GM19099 (cell line): Measurements from ENCODE around the gene PTPRD.

ENCODE experiments used
- POLR2A ChIP-seq: IDR thresholded peaks from 3 replicates; pipeline ENCODE4 v1.6.1; 2011; ENCODE audit warnings: low read depth; ENCODE audit not compliant: insufficient read length; ENCODE audit errors: extremely low read depth

Gene PTPRD

DNA sequence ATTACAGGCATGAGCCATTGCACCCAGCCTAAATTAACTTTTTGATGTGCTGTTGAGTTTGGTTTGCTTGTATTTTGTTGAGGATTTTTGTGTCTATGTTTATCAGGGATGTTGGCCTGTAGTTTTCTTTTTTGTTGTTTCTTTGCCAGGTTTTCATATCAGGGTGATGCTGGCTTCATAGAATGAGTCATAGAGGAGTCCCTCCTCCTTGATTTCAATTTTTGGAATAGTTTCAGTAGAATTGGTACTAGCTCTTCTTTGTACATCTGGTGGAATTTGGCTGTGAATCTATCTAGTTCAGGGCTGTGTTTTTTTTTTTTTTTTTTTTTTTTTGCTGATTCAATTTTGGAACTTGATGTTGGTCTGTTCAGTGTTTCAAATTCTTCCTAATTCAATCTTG is 1648.9 kb downstream of the PTPRD start:
- no peak for TF ChIP-seq POLR2A

GRCh38 chr9:8962084-8962483 is 1650.7 kb downstream of the PTPRD start:
- TF ChIP-seq POLR2A, result no peak

GRCh38 chr9:8961186-8961851 is 1651.5 kb downstream of the PTPRD start:
- no peak for TF ChIP-seq POLR2A

DNA sequence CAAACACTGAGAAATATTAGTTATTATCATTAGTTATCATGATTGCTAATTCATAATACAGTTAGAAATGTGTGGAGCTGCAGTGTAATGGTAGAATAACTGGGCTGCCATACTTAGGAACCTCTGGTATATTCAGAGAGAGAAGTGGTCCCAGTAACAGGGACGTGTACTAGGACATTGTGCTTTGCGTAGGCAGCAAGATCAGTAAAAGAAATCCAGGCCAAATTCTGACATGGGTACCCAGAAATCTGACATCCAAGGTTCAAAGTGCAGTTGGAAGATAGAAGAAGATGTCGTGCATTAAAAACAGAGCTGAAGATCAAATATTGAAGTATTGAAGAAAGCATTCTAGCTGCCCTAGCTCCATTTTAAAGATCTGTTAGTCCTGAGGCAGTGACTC is 1652.5 kb downstream of the PTPRD start:
- TF ChIP-seq POLR2A, result no peak

- TF ChIP-seq POLR2A, result no peak
Observed at GRCh38 chr9:8958358-8958757, 1654.4 kb downstream of the PTPRD start.

- TF ChIP-seq POLR2A, result no peak
Observed at GRCh38 chr9:8955315-8955714, 1657.5 kb downstream of the PTPRD start.

- no peak for TF ChIP-seq POLR2A
Observed at GRCh38 chr9:8946461-8946860, 1666.3 kb downstream of the PTPRD start.

- no peak for TF ChIP-seq POLR2A
Observed at GRCh38 chr9:8943392-8943791, 1669.4 kb downstream of the PTPRD start.

DNA sequence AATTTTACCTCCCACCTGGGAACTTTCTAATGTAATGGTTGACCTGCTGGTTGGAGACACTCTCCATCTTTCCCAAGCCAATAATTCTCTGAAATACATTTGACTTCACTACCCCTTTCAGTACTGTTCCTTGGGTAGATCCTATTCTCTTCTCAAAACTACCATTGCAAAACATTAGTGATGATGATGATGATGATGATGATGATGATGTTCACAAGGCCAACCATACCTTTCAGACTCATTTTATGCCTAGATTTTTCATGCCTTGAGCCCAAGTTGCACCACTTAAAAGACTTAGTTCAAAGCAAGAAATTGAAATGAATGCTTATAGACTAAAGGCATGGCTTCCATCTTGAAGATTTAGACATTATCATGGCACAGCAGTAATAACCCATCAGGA is 1672.2 kb downstream of the PTPRD start:
- TF ChIP-seq POLR2A, result no peak

- TF ChIP-seq POLR2A, result no peak
Observed at GRCh38 chr9:8926461-8926860, 1686.3 kb downstream of the PTPRD start.

GRCh38 chr9:8924562-8924961 is 1688.2 kb downstream of the PTPRD start:
- no peak for TF ChIP-seq POLR2A

GRCh38 chr9:8917956-8918739 is 1694.7 kb downstream of the PTPRD start:
- no peak for TF ChIP-seq POLR2A

- no peak for TF ChIP-seq POLR2A
Observed at GRCh38 chr9:8916771-8917170, 1696.0 kb downstream of the PTPRD start.

DNA sequence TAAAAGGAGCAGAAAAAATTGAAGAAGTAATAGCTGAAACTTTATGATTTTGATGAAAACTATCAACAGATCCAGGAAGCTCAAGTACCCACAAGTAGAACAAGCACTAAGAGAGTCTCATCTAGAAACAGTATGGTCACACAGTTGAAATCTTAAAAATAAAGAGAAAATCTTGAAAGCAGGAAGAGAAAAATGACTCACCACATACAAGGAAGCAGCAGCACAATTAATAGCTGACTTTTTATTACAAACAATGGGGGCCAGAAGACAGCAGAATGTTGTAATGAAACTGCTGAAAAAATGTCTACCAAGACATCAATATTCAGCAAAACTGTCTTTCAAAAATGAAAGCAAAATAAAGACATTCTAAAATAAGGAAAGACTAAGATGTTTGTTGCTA is 1704.9 kb downstream of the PTPRD start:
- TF ChIP-seq POLR2A, result no peak

- TF ChIP-seq POLR2A, result no peak
Observed at GRCh38 chr9:8905731-8906130, 1707.1 kb downstream of the PTPRD start.

GRCh38 chr9:8904771-8905515 is 1707.9 kb downstream of the PTPRD start:
- TF ChIP-seq POLR2A, result no peak

DNA sequence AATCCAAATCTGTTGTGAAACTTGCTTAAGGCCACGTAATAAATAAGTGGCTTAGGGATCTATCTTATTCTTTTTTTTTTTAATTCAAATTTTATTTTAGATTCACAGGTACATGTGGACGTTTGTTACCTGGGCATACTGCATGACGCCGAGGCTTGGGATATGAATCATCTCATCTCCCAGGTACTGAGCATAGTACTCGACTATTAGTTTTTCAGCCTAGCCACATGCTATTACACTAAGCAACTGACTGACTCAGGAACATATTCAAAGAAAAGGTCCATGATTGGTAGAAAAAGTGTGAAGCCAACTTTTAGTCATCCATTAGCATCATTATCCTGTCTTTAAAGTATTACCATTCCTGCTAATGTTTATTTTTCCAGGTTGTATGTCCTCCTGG is 1709.7 kb downstream of the PTPRD start:
- TF ChIP-seq POLR2A, result no peak

GRCh38 chr9:8901146-8901545 is 1711.7 kb downstream of the PTPRD start:
- no peak for TF ChIP-seq POLR2A
